GM12864 (cell line): ENCODE data around the gene P2RY14.

Experiments
- DNase-seq: peaks from one replicate; pipeline ENCODE4 v3.0.0-alpha.2; 2011; ENCODE audit warnings: low read depth
- H3K4me3 ChIP-seq: 2 replicates; pipeline ENCODE4 v1.5.1; 2011; ENCODE audit warnings: mild to moderate bottlenecking, low read depth, low read length, control low read depth
- TF ChIP-seq, protein P1 (sequence below): IDR thresholded peaks from 2 replicates; pipeline ENCODE4 v1.5.1; 2011; ENCODE audit warnings: low read depth, mild to moderate bottlenecking, moderate library complexity, low read length, control low read depth, inconsistent platforms; ENCODE audit errors: missing control alignments

P2RY14 gene

DNA sequence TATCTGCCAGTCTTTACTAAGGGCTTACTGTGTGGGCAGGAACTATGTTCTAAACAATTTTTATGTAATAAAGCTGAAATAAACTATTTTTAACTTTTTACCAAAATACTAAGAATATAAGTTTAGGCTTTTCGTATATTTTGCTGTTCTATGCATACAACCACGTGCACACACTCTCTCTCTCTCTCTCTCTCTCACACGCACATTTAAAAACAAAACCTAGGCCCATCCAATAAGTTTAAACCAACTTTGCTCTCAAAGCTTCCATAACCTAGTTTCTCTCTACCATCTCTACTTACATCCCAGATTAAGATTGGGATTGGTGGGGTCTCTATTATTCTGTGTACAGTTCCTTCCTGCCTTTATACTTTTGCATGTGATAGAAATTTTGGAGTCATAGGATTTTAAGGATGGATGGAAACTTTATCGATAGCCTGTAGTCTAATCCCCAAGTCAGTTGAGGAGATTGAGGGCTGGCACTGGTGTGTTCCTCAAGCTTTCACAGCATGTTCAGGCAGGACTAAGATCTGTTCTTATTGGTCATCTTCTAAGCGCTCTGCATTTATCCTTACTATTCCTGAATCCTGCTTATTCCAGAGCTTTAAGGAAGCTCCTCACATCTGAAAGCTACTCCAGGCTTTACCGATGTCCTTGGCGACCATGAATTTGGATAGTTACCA, 77.2 kb downstream of the P2RY14 start:
- TF ChIP-seq, protein P1, sequence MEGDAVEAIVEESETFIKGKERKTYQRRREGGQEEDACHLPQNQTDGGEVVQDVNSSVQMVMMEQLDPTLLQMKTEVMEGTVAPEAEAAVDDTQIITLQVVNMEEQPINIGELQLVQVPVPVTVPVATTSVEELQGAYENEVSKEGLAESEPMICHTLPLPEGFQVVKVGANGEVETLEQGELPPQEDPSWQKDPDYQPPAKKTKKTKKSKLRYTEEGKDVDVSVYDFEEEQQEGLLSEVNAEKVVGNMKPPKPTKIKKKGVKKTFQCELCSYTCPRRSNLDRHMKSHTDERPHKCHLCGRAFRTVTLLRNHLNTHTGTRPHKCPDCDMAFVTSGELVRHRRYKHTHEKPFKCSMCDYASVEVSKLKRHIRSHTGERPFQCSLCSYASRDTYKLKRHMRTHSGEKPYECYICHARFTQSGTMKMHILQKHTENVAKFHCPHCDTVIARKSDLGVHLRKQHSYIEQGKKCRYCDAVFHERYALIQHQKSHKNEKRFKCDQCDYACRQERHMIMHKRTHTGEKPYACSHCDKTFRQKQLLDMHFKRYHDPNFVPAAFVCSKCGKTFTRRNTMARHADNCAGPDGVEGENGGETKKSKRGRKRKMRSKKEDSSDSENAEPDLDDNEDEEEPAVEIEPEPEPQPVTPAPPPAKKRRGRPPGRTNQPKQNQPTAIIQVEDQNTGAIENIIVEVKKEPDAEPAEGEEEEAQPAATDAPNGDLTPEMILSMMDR, result no peak
- no peak for DNase-seq
- H3K4me3 ChIP-seq, result no peak overlapping the region

DNA sequence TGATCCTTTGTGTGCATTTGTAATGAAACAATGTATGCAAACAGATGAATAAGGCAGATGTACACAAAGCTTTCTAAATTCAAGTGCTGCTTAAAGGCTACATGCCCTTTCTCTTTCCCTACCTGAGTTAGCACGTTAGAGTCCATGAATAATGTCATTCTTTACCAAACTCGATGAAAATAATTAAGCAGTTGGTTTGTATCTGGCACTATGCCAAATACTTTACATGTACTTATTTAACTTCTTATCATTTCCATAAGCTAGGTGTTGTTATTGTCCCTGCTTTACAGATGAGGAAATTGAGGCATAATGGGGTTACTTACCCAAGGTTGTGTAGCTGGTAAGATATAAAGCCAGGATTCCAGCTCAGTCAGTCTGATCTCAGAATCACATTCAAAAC, 77.8 kb downstream of the P2RY14 start:
- TF ChIP-seq, protein P1, result no peak
- H3K4me3 ChIP-seq, result no peak overlapping the region
- no peak for DNase-seq

DNA sequence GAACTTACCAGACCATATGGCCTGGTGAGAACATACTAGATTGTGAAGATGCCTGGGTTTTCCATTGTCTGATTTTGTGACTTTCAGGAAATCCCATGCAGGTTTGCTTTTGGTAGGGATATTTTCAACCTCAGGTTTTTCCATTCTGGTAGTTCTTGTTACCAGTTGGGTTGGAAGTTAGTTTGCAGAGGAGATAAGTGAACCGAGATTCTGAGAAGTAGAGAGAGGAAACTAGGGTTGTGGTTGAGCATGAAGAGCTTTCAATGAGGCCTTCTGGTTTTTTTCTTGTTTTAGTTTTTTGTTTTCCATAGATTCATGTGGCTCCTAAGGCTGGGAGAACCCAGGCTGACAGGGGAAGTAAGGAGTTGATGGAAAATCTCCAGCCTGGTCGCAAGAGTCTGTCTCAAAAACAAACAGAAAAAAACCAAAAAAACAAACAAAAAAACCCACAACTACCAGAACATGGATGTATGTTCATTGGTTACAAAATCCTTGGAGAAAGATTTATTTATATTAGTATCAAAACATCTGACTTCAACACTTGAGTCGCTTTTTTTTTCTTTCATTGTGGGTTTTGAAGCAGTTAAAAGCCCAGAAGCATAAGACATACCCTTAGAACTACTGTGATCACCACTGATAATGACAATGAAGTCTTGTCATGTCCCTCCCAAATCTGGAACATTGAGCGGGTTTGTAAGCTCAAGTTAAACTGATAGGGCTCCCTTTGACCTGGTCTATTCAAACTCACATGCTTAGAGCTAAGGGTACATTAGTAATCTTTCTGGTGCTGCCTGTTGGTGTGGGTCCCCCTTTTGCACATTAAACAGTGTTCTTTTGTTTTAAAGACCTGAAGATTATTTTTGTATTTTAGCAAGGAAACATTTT, 78.5 kb downstream of the P2RY14 start:
- TF ChIP-seq, protein P1, result no peak
- no peak for DNase-seq
- no peak overlapping the region for H3K4me3 ChIP-seq

DNA sequence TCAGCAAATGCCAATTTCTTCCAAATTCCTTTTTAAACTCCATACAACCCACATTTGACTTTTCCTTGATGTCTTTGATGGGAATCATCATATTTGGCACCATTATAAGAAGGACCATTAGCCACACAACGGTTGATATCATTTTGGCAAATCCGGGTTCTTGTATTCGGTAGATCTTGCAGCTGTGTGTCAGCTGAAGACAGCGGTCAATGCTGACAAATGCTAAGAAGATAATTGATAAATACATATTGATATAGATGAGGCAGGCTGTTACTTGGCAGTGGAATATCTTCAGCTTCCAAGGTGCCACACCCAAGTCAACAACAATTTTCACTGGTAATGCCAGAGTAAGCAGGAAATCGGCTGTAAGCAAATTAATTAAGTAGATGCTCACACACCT, 79.5 kb downstream of the P2RY14 start:
- H3K4me3 ChIP-seq, result no peak overlapping the region
- TF ChIP-seq, protein P1, result no peak
- DNase-seq, result no peak

DNA sequence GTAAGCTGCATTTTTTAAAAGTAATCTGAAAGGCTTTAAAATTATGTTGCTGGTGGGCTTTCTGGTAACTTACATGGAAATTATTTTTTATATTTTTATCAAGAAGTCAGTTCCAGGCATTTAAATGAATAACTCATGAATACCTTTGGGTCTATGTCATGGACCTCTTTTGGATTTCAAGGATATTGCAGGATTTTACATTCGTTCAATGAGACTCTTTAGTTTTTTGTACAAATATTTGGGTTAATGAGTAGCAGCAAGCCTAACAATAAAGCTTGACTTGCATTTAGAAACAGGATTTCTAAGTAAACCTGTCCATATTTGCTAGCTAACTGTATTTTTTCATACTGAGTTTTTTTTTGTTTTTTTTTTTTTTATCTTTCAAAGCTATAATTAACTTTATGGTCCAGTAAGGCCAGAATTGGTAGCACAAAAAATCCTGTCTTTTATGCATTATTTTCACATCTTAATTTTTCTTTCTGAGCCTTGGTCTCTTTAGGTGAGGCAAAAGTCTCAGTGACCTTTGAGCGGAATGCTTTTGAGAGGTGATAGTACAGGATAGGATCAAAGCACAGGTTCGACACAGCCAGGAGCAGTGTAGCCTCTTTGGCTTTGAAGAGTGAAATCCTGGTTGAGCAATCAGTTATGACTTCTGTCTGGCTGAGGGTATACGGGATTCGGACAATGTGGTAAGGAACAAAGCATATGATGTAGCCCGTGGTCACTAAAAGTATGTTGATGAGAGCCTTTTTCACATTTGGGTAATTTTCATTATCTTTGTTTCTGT, 80.2 kb downstream of the P2RY14 start:
- no peak overlapping the region for H3K4me3 ChIP-seq
- DNase-seq, result no peak
- TF ChIP-seq, protein P1, result no peak

DNA sequence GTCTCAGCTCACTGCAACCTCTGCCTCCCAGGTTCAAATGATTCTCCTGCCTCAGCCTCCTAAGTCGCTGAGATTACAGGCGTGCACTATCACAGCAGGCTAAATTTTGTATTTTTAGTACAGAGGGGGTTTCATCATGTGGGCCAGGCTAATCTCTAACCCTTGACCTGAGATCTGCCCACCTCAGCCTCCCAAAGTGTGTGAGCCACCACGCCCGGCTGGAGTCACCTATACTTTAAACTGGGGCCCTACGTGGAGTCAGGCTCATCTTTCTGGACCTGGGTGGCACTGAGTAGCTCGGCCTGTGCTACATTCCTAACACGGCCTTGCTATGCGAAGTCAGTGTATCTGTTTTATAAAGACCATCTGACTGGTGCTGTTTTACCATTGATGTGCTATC, 81.1 kb downstream of the P2RY14 start:
- TF ChIP-seq, protein P1, result no peak
- DNase-seq, result no peak
- H3K4me3 ChIP-seq, result no peak overlapping the region
